A549 (cell line): ENCODE results near the gene SDC3.
"Not testable (repeated sequence)": the region's sequence is repeated elsewhere in the genome, so short reads cannot be mapped to it uniquely, and the experiment has no call there.

Experiments used
- ATOH8 ChIP-seq: fragments of 250-450 bp; sonication (Bioruptor Pico); IDR thresholded peaks from 2 replicates; pipeline ENCODE4 v1.5.0; 2020; ENCODE audit warnings: low read depth, mild to moderate bottlenecking, moderate library complexity
- CBX8 ChIP-seq: fragments of 200-600 bp; sonication (generic); IDR thresholded peaks from 2 replicates; pipeline ENCODE4 v1.6.1; 2016
- FOSL2 ChIP-seq, 2 experiments: fragments of 450-650 bp in 1 of 2; fragments of >200 bp in 1 of 2; sonication (Bioruptor Twin) in 1 of 2; formaldehyde crosslinking; IDR thresholded peaks; 2 replicates each; pipeline versions ENCODE4 v1.5.0 to v1.6.1; 2016 to 2020; ENCODE audit warnings: mild to moderate bottlenecking in 1 of 2, moderate library complexity in 1 of 2
- HOXB13 ChIP-seq: fragments of 250-450 bp; sonication (Bioruptor Pico); IDR thresholded peaks from 2 replicates; pipeline ENCODE4 v1.5.0; 2020; ENCODE audit warnings: low read depth, mild to moderate bottlenecking, moderate library complexity
- JUNB ChIP-seq: fragments of >200 bp; sonication (Bioruptor Twin); formaldehyde crosslinking; IDR thresholded peaks from 2 replicates; pipeline ENCODE4 v1.6.1; 2016
- MAX ChIP-seq: IDR thresholded peaks from 2 replicates; pipeline ENCODE4 v1.6.1; 2012
- MAZ ChIP-seq: fragments of 150-350 bp; IDR thresholded peaks from 2 replicates; pipeline ENCODE4 v1.6.1; 2014; ENCODE audit warnings: antibody characterized with exemption, low read depth, low read length, borderline replicate concordance
- POLR2A ChIP-seq: IDR thresholded peaks from 2 replicates; pipeline ENCODE4 v1.6.1; 2012; ENCODE audit warnings: mild to moderate bottlenecking, low read length
- SMC3 ChIP-seq: fragments of >200 bp; sonication (Bioruptor Twin); formaldehyde crosslinking; IDR thresholded peaks from 3 replicates; pipeline ENCODE4 v1.6.1; 2018; ENCODE audit warnings: inconsistent platforms
- ZC3H11A ChIP-seq: fragments of 450-650 bp; IDR thresholded peaks from 2 replicates; pipeline ENCODE4 v1.6.1; 2014; ENCODE audit warnings: antibody characterized with exemption, mild to moderate bottlenecking
- TF ChIP-seq, protein P1 (sequence below): fragments of >200 bp; sonication (Bioruptor Twin); formaldehyde crosslinking; IDR thresholded peaks from 3 replicates; pipeline ENCODE4 v1.5.1; 2016
- TF ChIP-seq, protein P2 (sequence below): IDR thresholded peaks from 2 replicates; pipeline ENCODE4 v1.6.1; 2012

- TF ChIP-seq, protein P1, sequence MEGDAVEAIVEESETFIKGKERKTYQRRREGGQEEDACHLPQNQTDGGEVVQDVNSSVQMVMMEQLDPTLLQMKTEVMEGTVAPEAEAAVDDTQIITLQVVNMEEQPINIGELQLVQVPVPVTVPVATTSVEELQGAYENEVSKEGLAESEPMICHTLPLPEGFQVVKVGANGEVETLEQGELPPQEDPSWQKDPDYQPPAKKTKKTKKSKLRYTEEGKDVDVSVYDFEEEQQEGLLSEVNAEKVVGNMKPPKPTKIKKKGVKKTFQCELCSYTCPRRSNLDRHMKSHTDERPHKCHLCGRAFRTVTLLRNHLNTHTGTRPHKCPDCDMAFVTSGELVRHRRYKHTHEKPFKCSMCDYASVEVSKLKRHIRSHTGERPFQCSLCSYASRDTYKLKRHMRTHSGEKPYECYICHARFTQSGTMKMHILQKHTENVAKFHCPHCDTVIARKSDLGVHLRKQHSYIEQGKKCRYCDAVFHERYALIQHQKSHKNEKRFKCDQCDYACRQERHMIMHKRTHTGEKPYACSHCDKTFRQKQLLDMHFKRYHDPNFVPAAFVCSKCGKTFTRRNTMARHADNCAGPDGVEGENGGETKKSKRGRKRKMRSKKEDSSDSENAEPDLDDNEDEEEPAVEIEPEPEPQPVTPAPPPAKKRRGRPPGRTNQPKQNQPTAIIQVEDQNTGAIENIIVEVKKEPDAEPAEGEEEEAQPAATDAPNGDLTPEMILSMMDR = not testable (repeated sequence)
- TF ChIP-seq MAZ; MAX; POLR2A; CBX8; JUNB; FOSL2 (IDR thresholded peaks at IDR 0.05); FOSL2 (CRISPR knock-in tag; IDR thresholded peaks at IDR 0.05); HOXB13 (CRISPR knock-in tag); SMC3; ATOH8 (CRISPR knock-in tag); ZC3H11A: not testable (repeated sequence)
- TF ChIP-seq, protein P2, sequence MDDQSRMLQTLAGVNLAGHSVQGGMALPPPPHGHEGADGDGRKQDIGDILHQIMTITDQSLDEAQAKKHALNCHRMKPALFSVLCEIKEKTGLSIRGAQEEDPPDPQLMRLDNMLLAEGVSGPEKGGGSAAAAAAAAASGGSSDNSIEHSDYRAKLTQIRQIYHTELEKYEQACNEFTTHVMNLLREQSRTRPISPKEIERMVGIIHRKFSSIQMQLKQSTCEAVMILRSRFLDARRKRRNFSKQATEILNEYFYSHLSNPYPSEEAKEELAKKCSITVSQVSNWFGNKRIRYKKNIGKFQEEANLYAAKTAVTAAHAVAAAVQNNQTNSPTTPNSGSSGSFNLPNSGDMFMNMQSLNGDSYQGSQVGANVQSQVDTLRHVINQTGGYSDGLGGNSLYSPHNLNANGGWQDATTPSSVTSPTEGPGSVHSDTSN = not testable (repeated sequence)
Observed at GRCh38 chr1:30868057-30868456, 40.5 kb downstream of the SDC3 start.
